ENCODE data around the gene ICE2.

The ICE2 gene

GRCh38 chr15:60494108-60494507 lies 15.2 kb upstream of the ICE2 start:
- no peak overlapping the region for H3K4me3 ChIP-seq (ENCODE audit: low read length, poor library complexity, severe bottlenecking)
- no peaks in the 10 kb centered on the region for H3K27me3 ChIP-seq (ENCODE audit: insufficient read depth, low read length, poor library complexity, severe bottlenecking)
- no peaks in the 10 kb centered on the region for H3K9me2 ChIP-seq (replicated peaks; ENCODE audit: low read depth, low read length)
- no peak overlapping the region for H2AFZ ChIP-seq (ENCODE audit: low read length)
- TF ChIP-seq CTCF (conservative IDR thresholded peaks at IDR 0.05; ENCODE audit: low read length) (no peak), EZH2phosphoT487 (IDR thresholded peaks at IDR 0.05; ENCODE audit: borderline replicate concordance) (no peak)
- H3F3A ChIP-seq (ENCODE audit: low read depth) = no peaks in the 10 kb centered on the region
- no peak overlapping the region for H3K4me2 ChIP-seq (ENCODE audit: low read depth, low read length, poor library complexity, severe bottlenecking)
- H3K36me3 ChIP-seq (ENCODE audit: insufficient read depth, low read length) = peaks cover 39% of the 10 kb centered on the region
- no peaks in the 10 kb centered on the region for H3K4me1 ChIP-seq (ENCODE audit: insufficient read depth, low read length, poor library complexity, severe bottlenecking)
- H3K9ac ChIP-seq (ENCODE audit: low read depth, low read length, poor library complexity, severe bottlenecking) = no peak overlapping the region
- no peaks in the 10 kb centered on the region for H3K79me2 ChIP-seq (ENCODE audit: insufficient read depth, low read length)
- H4K20me1 ChIP-seq (ENCODE audit: insufficient read depth, low read length, poor library complexity, severe bottlenecking) = no peaks in the 10 kb centered on the region
- no peaks in the 10 kb centered on the region for H3K9me3 ChIP-seq (ENCODE audit: insufficient read depth, low read depth, low read length)

GRCh38 chr15:60493166-60493565 lies 14.2 kb upstream of the ICE2 start:
- Histone ChIP-seq H2AFZ (ENCODE audit: low read length) (no peak overlapping the region), H3K4me3 (ENCODE audit: low read length, poor library complexity, severe bottlenecking) (no peak overlapping the region), H3K36me3 (ENCODE audit: insufficient read depth, low read length) (peaks cover 30% of the 10 kb centered on the region), H3K9me3 (ENCODE audit: insufficient read depth, low read depth, low read length) (no peaks in the 10 kb centered on the region), H3K79me2 (ENCODE audit: insufficient read depth, low read length) (no peaks in the 10 kb centered on the region), H3F3A (ENCODE audit: low read depth) (no peaks in the 10 kb centered on the region; the same call in 1 of the 2 replicates), H3K9me2 (replicated peaks; ENCODE audit: low read depth, low read length) (no peaks in the 10 kb centered on the region), H3K9ac (ENCODE audit: low read depth, low read length, poor library complexity, severe bottlenecking) (no peak overlapping the region), H3K4me1 (ENCODE audit: insufficient read depth, low read length, poor library complexity, severe bottlenecking) (no peaks in the 10 kb centered on the region), H4K20me1 (ENCODE audit: insufficient read depth, low read length, poor library complexity, severe bottlenecking) (no peaks in the 10 kb centered on the region), H3K27me3 (ENCODE audit: insufficient read depth, low read length, poor library complexity, severe bottlenecking) (no peaks in the 10 kb centered on the region), H3K4me2 (ENCODE audit: low read depth, low read length, poor library complexity, severe bottlenecking) (no peak overlapping the region)
- TF ChIP-seq CTCF (conservative IDR thresholded peaks at IDR 0.05; ENCODE audit: low read length) (no peak), EZH2phosphoT487 (IDR thresholded peaks at IDR 0.05; ENCODE audit: borderline replicate concordance) (no peak)

GRCh38 chr15:60486742-60487141 lies 7.8 kb upstream of the ICE2 start:
- Histone ChIP-seq H3F3A (ENCODE audit: low read depth) (no peaks in the 10 kb centered on the region; the same call in 1 of the 2 replicates), H2AFZ (ENCODE audit: low read length) (no peak overlapping the region), H3K4me3 (ENCODE audit: low read length, poor library complexity, severe bottlenecking) (no peak overlapping the region), H3K9me2 (replicated peaks; ENCODE audit: low read depth, low read length) (no peaks in the 10 kb centered on the region), H3K4me2 (ENCODE audit: low read depth, low read length, poor library complexity, severe bottlenecking) (no peak overlapping the region), H4K20me1 (ENCODE audit: insufficient read depth, low read length, poor library complexity, severe bottlenecking) (no peaks in the 10 kb centered on the region), H3K36me3 (ENCODE audit: insufficient read depth, low read length) (0 out of 2 replicates have a peak, but pooled peaks cover under 1% of the 10 kb centered on the region), H3K9ac (ENCODE audit: low read depth, low read length, poor library complexity, severe bottlenecking) (no peak overlapping the region), H3K27me3 (ENCODE audit: insufficient read depth, low read length, poor library complexity, severe bottlenecking) (no peaks in the 10 kb centered on the region), H3K4me1 (ENCODE audit: insufficient read depth, low read length, poor library complexity, severe bottlenecking) (no peaks in the 10 kb centered on the region), H3K9me3 (ENCODE audit: insufficient read depth, low read depth, low read length) (no peaks in the 10 kb centered on the region), H3K79me2 (ENCODE audit: insufficient read depth, low read length) (no peaks in the 10 kb centered on the region)
- no peak for TF ChIP-seq EZH2phosphoT487 (IDR thresholded peaks at IDR 0.05; ENCODE audit: borderline replicate concordance)
- no peak for TF ChIP-seq CTCF (conservative IDR thresholded peaks at IDR 0.05; ENCODE audit: low read length)

Measured in Loucy (cell line).